Central memory CD4-positive, alpha-beta T cell (primary cell): ENCODE results near the gene PHRF1.

Experiments
- DNase-seq: peaks from one replicate; pipeline ENCODE4 v3.0.0; 2022

PHRF1 gene

DNA sequence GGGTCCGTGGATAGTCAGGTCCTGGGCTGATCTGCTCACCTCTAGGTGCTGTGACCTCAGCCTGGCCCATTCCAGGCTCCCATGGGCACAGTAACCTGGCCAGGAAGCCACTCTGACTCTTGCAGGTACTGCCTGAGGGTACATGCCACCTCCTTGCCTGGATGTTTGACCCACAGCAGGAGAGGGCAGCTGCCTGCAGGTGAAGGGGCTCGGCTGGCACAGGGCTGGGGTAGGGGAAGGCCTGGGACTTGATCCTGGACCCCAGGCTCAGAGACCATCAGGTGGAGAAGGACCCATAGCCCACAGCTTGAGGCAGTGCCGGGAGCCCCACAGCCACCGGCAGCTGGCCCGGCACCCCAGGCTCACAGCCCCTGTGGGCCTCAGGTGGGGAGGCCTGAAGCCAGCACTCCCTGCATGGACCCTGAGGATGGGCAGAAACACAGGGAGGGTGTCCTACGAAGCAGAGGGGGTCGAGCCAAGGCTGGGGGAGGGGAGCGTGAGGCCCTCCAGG is 36.2 kb upstream of the PHRF1 start:
- no peak for DNase-seq

DNA sequence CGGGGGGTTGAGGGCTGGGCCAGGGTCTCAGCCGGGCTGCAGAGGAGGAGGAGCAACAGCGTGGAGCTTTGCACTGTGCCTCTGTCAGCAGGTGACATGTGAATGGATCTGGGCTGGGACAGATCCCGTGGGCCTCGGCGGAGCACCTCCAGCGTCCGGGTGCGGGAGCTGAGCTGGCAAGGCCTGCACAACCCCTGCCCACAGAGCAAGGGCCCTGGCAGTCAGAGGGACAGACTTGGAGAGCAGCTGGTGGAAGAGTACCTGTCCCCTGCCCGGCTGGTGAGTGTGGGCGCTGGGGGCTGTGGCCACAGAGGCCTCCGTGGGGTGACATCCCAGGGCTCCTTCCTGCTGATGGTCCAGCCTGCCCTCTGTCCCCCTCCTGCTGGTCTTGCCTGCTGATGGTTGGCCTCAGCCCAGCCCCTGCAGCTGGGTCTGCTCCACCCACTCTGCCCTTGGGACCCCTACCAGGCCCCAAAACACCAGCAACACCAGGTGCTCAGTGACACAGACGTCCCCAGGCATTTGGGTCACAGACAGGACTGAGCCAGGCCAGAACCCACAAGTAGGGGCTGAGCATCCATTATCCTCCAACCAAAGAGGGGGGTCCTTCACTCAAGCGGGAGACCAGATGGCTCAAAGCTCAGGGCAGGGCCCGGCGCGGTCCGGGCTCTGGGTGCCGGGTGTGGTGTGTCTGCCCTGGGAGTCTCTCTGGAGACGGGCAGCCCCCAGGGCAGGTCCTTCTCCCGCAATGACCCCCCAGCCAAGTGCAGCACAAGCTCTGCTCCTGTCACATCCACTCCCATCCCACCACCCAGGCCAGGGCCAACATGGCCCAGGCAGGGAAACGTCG is 35.5 kb upstream of the PHRF1 start:
- DNase-seq, result no peak

DNA sequence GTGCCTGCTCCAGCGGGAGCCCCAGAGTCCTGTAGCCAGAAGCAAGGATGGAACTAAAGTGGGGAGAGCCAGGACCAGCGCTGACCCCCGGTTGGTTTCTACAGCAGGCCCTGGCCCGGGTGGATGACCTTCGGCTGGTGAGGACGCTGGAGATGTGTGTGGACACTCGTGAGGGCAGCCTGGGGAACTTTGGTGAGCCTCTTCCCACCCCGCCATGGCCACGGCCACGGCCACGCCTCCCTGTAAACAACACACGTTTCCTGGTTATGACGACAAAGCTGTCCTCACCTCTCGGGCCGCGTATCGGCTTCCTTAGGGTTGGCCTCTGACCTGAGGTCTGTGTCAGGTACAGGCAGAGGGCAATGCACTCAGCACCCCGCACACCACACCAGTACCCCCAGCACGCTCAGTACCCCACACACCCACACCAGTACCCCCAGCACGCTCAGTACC is 34.8 kb upstream of the PHRF1 start:
- no peak for DNase-seq

DNA sequence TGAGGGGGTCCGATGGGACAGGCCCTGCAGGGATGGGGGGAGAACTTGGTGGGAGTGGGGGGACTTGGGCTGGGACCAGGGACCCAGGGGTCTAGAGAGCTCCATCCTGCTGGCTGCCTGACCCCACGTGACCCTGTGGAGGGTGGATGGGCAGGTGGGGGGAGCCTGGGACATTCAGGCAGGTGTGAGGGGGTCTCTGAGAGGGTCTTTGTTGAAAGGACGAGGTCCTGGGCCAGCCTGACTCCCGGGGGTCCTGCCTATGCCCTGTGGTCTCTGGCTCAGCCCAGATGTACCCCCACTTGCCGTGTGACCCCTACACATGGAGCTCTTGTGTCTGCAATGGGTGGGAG is 31.5 kb upstream of the PHRF1 start:
- DNase-seq, result no peak

DNA sequence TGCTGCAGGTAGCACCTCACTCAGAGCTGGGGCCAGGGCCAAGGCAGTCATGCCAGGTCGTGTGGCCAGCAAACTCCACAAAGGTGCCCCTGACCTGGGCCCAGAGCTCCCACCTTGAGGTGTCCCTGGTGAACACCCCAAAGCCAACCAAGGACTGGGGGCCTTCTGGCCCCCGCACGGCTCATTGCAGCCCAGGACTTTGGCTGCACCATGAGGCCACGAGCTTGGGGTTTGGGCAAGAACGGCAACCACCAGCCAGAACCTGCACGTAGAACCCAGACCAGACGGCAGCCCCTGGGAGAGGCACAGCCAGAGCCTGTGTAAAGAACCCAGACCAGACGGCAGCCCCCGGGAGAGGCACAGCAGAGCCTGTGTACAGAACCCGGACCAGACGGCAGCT is 31.1 kb upstream of the PHRF1 start:
- DNase-seq, result no peak

DNA sequence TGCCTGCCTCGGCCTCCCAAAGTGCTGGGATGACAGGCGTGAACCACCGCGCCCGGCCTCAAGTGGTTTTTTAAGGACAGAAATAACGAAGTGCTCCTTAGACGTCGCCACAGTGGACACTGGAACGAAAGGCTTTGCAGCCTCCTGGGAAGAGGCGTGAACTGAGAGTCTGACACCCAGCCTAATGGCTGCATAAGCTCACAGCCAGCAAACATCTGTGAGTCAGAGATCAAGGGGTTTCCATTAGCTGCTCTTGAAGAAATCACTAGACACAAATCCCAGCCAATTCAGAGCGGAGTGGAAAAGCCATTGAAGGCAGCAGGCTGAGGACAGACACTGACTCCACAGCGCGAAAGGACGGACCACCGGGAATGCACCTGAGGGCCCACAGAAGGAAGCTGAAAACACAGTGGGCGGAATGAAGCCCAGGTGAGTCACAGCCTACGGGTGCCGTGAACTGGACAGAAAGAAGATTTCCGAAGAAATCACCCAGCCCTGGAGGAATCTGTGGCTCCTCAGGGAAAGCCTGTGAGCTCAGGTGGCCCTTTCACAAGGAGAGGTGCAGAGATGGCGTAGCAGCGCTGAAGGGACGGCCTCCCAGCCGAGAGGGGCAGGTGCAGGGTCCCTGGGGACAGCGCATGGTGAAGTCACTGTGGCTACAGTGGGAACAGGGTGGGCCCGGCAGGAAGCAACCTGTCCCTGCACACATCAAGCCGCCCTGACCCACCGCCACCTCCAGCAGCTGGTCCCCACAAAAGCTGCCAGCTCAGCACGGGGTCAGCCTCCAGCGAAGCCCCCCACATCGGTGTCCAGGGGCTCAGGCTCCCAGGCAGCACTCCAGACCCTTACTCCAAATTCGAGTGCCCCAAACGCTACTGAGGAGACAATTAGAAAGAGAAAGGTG is 27.3 kb upstream of the PHRF1 start:
- no peak for DNase-seq

DNA sequence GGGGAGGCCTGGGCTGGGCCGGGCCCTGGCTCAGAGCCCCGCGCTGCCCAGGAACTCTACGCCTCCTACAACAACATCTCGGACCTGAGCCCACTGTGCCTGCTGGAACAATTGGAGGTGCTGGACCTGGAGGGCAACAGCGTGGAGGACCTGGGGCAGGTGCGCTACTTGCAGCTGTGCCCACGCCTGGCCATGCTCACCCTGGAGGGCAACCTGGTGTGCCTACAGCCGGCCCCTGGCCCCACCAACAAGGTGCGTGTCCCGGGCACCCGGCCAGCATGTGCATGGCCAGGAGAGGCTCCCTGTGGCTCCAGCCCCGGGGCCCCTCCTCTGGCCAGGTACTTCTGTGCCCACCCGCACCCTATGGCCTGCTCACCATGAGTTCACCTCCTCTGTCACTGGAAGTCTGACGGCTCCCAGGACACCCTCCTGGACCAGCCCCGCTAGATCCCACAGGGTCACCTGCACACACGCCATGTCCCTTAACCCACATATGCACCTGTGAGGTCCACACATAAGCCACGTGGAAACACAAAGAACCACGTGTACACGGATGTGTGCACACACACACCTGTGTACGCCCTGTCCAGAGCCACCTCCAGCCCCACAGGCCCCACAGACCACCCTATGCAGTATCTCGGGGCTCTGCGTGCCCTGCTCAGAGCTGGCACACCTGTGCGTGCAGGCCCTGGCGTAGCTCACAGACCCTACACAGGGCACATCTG is 26.1 kb upstream of the PHRF1 start:
- no peak for DNase-seq

DNA sequence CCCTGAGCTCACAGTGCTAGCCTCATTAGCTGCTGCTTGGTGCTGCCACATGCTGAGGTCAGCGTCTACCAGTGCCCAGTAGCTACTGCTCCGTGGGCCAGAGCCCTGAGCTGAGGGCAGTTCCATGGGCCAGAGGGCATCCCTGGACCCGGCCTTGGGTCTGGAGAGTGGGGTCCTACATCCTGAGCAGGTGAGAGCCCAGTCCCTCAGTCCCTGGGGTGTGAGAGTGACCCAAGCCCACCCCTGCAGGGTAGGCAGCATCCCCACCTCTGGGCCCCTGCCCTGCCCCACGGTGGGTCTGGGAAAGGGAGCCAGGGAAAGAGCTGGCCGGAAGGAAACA is 25.6 kb upstream of the PHRF1 start:
- DNase-seq, result no peak

DNA sequence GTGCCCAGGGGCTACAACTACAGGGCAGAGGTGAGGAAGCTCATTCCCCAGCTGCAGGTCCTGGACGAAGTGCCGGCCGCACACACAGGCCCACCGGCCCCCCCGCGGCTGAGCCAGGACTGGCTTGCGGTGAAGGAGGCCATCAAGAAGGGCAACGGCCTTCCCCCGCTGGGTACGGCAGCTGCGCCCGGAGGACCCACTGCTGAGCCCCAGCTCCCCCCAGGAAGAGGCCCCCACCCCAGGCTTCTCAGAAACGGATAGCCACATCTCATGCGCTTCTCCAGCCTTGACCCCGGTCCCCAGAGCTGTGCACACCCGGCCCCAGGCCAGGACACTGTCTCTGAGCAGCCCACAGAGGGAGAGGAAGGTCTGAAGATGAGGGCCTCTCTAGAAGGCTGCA is 25.1 kb upstream of the PHRF1 start:
- DNase-seq, result no peak

DNA sequence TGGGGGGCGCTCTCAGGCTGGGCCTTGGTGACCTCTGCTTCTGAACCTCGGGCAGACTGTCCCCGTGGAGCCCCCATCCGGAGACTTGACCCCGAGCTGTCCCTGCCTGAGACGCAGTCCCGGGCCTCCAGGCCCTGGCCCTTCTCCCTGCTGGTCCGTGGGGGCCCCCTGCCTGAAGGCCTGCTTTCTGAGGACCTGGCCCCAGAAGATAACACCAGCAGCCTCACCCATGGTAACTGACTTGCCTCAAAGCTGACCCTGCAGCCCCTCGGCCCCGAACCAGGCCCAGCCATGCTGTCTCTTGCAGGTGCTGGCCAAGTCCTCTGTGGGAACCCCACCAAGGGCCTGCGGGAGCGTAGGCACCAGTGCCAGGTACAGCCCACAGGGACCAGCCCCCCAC is 24.7 kb upstream of the PHRF1 start:
- no peak for DNase-seq

DNA sequence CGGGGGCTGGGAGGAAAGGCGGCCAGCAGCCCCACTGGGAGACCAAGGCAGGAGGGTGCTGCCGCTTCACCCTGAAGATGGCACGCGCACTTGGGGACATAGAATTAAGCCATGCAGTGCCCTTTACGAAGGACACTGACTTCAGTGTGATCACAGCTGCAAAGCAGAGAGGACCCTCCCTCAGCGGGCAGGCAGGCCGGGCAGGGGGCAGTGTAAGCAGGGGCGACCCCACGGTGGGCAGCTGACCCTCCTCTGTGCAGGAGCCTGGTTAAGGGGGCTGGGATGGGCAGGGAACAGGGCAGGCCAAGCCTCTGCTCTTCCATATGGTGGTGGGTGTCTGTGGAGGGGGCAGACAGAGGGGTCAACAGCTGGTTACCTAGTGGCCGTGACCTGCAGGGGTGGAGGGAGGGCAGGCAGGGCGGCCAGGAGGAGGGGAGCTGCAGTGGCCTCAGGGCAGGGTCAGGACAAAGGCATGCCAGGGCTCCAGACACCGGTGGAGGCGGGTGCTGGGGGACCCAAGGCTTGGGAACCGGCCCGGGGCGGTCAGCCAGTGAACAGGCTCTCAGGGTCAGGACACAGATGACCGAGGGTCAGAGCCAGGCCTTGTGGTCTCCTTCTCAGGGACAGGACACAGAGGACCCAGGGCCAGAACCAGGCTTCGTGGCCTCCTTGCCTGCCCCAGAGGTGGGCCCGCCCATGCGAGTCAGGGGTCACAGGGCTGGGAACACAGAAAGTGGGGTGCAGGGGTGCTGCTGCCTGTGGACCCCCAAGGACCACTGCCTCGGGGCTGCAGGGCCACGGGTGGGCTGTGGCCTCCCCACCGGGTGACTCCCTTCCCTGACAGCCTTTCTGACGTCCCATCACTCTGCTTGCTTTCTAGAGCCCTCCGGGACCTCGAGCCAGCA is 22.9 kb upstream of the PHRF1 start:
- DNase-seq, result no peak

DNA sequence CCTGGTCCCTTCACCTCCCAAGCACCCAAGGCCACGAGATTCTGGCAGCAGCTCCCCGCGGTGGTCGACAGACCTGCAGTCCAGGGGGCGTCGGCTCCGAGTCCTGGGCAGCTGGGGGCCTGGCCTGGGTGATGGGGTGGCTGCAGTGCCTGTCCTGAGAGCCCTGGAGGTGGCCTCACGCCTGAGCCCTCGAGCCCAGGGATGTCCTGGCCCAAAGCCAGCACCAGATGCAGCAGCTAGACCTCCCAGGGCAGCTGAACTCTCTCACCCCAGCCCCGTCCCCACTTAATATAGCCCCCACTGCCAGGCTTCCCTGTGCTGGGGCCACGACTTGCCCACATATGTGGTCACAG is 22.3 kb upstream of the PHRF1 start:
- no peak for DNase-seq

DNA sequence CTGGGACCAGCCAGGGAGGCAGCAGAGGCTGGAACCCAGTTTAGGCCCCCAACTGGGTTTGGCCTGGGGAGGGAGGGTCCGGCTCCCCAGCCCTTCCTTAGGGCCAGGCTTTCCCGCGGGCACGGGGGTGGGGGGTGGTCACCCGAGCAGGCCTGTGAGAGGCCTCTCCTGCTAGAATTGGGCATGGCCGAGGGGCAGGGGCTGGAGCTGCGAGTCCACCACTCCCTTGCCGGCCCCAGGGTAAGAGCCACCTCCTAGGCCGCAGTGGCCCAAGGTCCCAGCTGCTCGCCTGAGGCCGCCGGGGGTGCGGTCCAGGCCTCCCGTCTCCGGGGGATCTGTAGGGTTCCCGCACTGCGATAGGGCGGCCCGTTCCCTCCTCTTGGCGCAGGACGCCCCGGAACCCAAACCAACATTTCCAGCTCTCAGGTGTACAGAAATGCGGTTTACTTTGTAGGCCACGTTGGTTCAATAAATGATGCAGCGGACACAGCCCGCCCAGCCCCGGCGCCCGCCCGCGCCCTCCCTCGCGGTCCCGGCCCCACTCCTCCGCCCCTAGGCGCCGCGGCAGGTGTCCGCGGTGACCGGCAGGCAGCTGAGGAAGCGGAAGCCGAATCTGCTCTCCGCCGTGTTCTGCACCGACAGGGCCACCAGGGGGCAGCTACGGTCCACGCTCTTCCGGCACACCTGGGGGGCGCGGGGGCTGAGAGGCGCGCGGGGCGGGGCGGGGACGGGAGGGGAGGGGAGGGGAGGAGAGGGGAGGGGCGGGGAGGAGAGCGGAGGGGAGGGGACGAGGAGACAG is 21.6 kb upstream of the PHRF1 start:
- DNase-seq, result peak; percentile 73

DNA sequence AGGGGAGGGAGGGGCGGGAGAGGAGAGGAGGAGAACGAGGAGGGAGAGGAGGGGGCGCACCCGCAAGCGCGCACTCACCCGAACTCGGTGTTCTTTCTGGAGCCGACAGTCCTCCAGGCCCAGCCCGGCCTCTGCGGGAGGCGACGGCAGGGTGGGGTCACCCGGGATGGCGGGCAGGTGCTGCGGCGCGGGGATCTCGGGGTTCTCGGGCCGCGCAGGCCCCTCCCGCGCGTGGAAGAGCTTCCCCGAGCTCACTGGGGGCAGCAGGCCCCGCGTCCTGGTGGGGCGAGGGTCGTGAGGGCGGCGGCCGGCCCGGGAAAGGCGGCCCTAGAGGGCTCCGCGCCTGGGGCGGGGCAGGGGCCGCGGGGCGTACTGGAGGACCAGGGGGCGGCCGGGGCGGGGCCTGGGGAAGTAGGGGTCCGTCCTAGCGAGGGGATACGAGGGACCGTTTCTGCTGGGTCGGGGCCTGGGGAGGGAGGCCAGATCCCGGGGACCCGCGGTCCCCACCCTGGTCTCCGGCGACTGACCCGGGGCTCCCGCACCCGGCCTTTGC is 21.0 kb upstream of the PHRF1 start:
- DNase-seq, result no peak

DNA sequence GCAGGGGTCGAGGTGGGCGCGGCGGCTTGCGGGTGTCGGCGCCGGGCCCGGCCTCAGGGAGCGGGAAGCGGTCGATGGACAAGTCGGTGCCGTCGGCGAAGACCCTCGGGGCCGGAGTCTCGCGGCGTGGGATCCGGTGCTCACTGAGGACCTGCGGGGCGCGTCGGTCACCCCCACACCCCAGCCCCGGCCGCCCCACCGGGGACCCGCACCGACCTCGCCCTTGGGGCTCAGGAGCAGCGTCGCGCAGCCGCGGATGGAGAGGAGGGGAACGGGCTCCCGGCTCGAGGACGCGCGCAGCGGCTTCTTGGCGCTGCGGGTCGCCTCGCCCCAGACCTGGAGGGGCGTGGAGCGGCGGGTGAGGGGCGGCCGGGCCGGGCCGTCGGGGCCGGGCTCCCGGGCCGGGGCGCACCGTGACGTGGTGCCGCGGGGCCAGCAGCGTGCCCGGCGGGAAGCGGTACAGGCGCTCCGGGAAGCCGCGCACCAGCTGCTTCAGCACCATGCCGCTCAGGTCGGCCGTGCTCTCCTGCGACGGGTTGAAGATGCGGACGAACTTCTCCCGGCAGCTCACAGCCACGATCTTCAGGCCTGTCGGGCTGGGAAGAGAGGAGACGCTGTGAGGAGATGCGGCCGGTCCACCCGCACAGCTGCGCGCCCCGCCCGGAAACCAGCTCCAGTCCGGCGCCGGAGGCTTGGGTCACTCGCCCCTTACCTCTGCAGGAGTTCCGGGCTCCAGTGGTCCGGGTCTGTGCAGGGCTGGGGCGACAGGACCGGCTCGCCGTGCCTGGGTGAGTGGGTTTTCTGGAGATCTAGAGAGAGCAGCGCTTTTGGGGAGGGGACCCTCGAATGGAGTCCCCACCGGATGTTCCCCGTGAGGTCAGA is 20.2 kb upstream of the PHRF1 start:
- DNase-seq, result no peak

DNA sequence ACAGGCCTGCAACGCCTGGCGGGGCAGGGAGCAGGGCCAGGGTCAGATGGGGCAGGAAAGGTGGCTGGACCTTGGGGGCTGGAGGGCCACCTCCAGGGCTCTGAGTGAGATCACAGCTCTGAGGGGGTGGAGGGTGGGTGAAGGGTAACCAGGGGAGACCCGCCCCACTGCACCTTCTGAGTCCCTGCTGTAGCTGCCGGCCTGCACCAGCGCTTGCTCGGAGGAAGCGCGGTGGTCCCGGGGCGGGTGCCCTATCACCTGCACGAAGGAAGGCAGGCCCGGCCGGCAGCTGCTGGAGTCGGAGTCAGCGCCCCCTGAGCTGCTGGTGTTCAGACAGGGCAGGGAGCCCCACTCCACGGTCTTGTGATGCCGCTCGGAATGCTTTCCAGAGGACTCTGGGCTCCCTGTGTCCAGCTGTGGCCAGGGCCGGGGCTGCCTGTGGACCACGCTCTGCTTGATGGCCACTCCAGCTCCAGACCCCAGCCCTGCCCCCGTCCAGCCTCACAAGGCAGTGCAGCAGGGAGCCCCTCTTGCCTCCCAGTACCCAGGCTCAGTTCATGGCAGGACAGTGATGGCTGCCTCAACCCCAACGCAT is 19.5 kb upstream of the PHRF1 start:
- DNase-seq, result no peak

DNA sequence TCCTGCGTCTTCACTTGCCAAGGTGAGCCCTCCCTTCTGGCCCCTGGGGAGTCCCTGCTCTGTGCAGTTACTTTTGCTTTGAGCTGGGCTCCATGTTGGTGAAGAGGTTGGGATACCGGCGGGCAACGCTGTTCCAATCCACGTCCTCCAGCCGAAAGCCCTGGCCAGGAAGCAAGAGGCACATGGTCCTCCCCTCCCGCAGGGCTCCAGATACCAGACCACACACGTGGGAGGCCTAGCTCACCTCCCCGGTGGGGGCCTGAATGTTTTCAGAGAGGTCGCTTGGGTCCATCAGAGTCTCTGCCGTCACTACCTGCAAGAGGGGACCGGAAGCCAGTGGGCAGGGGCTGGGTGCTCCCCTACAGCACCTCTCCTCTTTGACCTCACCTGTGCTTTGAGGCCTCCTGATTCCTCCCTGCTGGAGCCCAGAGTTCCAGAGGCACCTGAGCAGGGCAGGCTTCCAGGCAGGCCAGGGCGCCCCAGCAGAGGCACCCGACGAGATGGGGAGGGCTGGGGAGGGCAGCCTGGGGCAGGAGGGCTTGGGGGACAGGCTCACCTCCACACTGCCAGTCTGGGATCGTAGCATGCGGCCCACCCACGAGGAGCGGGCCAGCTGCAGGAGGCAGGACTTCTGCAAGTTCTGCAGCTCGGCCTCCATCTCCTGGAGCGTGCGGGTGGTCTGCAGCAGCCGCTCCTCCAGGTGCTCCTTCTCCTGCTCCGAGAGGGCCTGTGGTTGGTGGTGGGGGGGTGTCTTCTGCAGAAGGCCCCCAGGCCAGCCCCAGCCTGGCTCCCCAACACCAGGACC is 18.7 kb upstream of the PHRF1 start:
- DNase-seq, result no peak

DNA sequence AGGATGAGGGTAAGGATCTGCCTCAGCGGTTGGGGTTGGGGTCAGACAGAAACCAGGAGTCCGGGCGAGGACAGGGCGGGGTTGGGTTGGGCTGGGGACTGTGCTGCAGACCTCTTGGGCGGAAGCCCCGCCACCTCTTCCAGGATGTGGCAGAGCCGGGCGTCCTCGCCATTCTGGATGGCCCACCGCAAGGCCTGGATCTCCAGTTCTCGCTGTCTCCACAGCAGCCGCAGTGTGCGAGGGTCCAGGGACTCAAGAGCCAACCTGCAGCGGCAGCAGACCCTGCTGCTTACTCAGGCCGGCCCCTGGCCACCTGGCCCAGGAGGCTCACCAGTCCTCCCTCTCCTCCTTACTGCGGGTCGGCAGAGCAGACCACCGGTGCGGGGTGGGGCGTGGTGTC is 17.8 kb upstream of the PHRF1 start:
- DNase-seq, result no peak
